ENCODE results near the gene ARHGEF16. TPM values are rescaled to one million over a fixed set of nuclear protein-coding genes. Genes with fewer than 3 reads are reported as not detected.
A peak's percentile ranks its signal among the peaks of the same experiment; 100 is the strongest.

Gene ARHGEF16
- total RNA-seq, 1 experiment from 2014 or later = 17.2 TPM

DNA sequence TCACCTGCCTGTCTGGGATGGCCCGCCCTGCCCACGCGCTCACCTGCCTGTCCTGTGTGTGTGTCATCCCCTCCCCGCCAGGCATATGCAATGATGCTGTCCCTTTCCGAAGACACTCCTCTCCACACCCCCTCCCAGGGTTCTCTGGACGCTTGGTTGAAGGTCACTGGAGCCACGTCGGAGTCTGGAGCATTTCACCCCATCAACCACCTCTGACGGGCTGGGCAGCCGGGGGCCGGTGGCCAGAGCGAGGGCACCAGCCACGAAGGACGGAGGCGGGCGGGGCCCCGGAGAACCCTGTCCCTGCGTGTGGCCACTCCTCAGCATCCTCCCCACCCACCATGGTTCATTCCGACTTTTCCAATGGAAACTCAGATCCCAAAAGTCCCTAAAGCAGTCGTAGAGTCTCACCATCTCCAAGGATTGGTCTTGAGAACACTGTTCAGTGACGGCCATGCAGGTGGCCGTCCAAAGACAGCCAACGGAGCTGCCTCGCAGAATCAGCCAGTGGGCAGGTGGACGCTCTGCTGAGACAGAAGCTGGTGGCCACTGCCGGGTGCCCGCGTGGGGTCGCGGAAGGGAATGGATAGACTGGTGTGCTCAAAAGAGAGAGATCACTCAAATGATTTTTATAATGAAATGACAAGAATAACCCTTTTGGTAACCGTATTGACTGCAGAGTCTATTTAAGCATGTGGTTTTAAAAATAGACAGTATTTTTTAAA lies 20.7 kb upstream of the ARHGEF16 start:
- CTCF ChIA-PET = interaction anchor here (1.7 to 2.8 kb wide), 2 partner anchors 19 to 38 kb away, joined by 5 to 18 read pairs; no protein-coding TSS in a partner anchor

DNA sequence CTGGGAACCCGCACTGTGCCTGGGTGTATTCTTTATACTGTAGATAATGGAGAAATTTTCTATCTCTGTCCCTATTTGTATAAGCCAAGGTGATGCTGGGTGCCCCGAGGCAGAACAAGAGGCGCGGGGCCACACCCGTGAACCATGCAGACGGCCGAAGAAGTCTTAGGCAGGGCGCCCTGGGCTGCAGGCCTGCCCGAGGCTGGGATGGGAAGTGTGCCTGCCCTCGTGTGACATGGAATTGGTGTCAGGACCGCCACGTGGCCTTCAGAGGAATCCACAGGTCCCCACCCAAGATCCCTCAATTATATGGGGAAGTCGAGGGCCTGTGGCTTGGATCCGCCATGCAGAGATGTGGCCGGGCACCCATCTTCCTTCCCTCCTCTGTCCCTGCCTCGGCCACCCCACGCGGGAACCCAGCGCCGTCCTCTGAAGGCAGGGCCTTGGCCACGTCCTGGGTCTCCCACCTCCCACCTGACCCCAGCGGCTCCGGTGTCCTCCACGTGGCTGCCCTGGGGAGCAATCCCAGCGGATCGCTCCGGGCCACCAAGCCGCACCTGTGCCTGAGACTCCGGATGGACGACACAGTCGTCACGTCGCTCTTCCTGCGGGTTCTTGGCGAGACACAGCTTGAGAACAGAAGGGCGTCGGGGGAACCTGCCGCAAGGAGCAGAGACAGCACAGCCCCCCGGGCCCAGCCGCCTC lies 19.9 kb upstream of the ARHGEF16 start:
- no peak overlapping the region for H3K4me3 Mint-ChIP-seq
- no peak overlapping the region for H3K27ac Mint-ChIP-seq
- TF ChIP-seq, protein P1, sequence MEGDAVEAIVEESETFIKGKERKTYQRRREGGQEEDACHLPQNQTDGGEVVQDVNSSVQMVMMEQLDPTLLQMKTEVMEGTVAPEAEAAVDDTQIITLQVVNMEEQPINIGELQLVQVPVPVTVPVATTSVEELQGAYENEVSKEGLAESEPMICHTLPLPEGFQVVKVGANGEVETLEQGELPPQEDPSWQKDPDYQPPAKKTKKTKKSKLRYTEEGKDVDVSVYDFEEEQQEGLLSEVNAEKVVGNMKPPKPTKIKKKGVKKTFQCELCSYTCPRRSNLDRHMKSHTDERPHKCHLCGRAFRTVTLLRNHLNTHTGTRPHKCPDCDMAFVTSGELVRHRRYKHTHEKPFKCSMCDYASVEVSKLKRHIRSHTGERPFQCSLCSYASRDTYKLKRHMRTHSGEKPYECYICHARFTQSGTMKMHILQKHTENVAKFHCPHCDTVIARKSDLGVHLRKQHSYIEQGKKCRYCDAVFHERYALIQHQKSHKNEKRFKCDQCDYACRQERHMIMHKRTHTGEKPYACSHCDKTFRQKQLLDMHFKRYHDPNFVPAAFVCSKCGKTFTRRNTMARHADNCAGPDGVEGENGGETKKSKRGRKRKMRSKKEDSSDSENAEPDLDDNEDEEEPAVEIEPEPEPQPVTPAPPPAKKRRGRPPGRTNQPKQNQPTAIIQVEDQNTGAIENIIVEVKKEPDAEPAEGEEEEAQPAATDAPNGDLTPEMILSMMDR (IDR thresholded peaks at IDR 0.05) = no peak
- no peak for TF ChIP-seq TP53 (CRISPR knock-in tag; IDR thresholded peaks at IDR 0.05)
- no peak for TF ChIP-seq NFE2L1 (CRISPR knock-in tag; IDR thresholded peaks at IDR 0.05)
- no peak for TF ChIP-seq ZNF396 (CRISPR knock-in tag; IDR thresholded peaks at IDR 0.05; ENCODE audit: borderline replicate concordance)
- TF ChIP-seq FOXJ3 (CRISPR knock-in tag; IDR thresholded peaks at IDR 0.05; ENCODE audit: borderline replicate concordance) = no peak
- TF ChIP-seq, protein P2, sequence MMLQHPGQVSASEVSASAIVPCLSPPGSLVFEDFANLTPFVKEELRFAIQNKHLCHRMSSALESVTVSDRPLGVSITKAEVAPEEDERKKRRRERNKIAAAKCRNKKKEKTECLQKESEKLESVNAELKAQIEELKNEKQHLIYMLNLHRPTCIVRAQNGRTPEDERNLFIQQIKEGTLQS (CRISPR knock-in tag; conservative IDR thresholded peaks at IDR 0.05) = no peak
- H3K9me3 Mint-ChIP-seq = no peaks in the 10 kb centered on the region
- H3K36me3 Mint-ChIP-seq = no peaks in the 10 kb centered on the region
- ATAC-seq (no peak), DNase-seq (ENCODE audit: low spot score) (no peak)
- peaks cover 3% of the 10 kb centered on the region; the same call in 1 of the 2 replicates for H3K4me1 Mint-ChIP-seq
- CTCF ChIA-PET = interaction anchor here (1.7 kb wide), 1 partner anchor 19 kb away, joined by 5 read pairs; no protein-coding TSS in a partner anchor
- POLR2A ChIA-PET = no interaction called here
- no peaks in the 10 kb centered on the region for H3K27me3 Mint-ChIP-seq (ENCODE audit: low read depth)

More for the DNA sequence above, 20.7 kb upstream of the ARHGEF16 start:
- Mint-ChIP-seq H3K27ac (0 out of 2 replicates have a peak overlapping the region, but pooled peaks have one; percentile 9), H3K4me3 (no peak overlapping the region), H3K4me1 (peaks cover 3% of the 10 kb centered on the region; the same call in 1 of the 2 replicates), H3K9me3 (no peaks in the 10 kb centered on the region), H3K36me3 (no peaks in the 10 kb centered on the region), H3K27me3 (ENCODE audit: low read depth) (no peaks in the 10 kb centered on the region)
- no peak for DNase-seq (ENCODE audit: low spot score)
- no peak for ATAC-seq
- POLR2A ChIA-PET = no interaction called here
- TF ChIP-seq PRRX2 (CRISPR knock-in tag; IDR thresholded peaks at IDR 0.05) (no peak), CREM (CRISPR knock-in tag; IDR thresholded peaks at IDR 0.05) (no peak), ZNF263 (CRISPR knock-in tag; IDR thresholded peaks at IDR 0.05; ENCODE audit: low read depth) (no peak), NR1H2 (CRISPR knock-in tag; IDR thresholded peaks at IDR 0.05) (no peak), KAT7 (CRISPR knock-in tag; IDR thresholded peaks at IDR 0.05; ENCODE audit: borderline replicate concordance) (no peak), ZNF423 (CRISPR knock-in tag; IDR thresholded peaks at IDR 0.05) (no peak), NFE2L1 (CRISPR knock-in tag; IDR thresholded peaks at IDR 0.05) (no peak), EMX1 (CRISPR knock-in tag; IDR thresholded peaks at IDR 0.05) (no peak)

DNA sequence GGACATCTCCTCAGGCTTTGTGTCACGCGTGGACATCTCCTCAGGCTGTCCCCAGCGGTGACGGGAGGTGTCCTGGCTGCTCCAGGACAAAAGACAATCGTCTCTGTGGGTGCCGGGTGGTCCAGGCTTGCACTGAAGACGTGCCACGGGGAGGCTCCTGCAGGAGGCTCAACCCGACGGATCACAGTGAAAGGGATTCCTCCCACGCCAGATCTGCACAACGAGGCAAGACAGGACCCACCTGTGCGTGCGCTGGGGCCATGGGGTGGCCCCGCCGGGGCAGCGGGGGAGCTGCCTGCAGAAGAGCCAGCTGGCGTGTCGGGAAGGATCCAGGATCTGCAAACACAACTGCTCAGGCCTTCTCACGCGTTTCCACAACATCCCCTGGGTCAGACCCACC lies 18.8 kb upstream of the ARHGEF16 start:
- CTCF ChIA-PET = no interaction called here
- Mint-ChIP-seq H3K36me3 (no peaks in the 10 kb centered on the region), H3K4me1 (peaks cover 3% of the 10 kb centered on the region; the same call in 1 of the 2 replicates), H3K4me3 (no peak overlapping the region), H3K9me3 (no peaks in the 10 kb centered on the region), H3K27me3 (ENCODE audit: low read depth) (no peaks in the 10 kb centered on the region), H3K27ac (no peak overlapping the region)
- POLR2A ChIA-PET = no interaction called here
- DNase-seq (ENCODE audit: low spot score) (no peak), ATAC-seq (no peak)
- TF ChIP-seq NR1H2 (CRISPR knock-in tag; IDR thresholded peaks at IDR 0.05) (no peak), ZNF396 (CRISPR knock-in tag; IDR thresholded peaks at IDR 0.05; ENCODE audit: borderline replicate concordance) (no peak), KAT7 (CRISPR knock-in tag; IDR thresholded peaks at IDR 0.05; ENCODE audit: borderline replicate concordance) (no peak), NFYB (CRISPR knock-in tag; conservative IDR thresholded peaks at IDR 0.05; ENCODE audit: low read depth) (no peak), CREM (CRISPR knock-in tag; IDR thresholded peaks at IDR 0.05) (no peak), ZNF121 (CRISPR knock-in tag; IDR thresholded peaks at IDR 0.05) (no peak), ZNF232 (CRISPR knock-in tag; IDR thresholded peaks at IDR 0.05) (no peak), RELA (CRISPR knock-in tag; IDR thresholded peaks at IDR 0.05; ENCODE audit: borderline replicate concordance) (no peak), ATF1 (CRISPR knock-in tag; IDR thresholded peaks at IDR 0.05) (no peak), FOXJ3 (CRISPR knock-in tag; IDR thresholded peaks at IDR 0.05; ENCODE audit: borderline replicate concordance) (no peak), ELF4 (CRISPR knock-in tag; IDR thresholded peaks at IDR 0.05; ENCODE audit: low read depth) (no peak)
- TF ChIP-seq, protein P3, sequence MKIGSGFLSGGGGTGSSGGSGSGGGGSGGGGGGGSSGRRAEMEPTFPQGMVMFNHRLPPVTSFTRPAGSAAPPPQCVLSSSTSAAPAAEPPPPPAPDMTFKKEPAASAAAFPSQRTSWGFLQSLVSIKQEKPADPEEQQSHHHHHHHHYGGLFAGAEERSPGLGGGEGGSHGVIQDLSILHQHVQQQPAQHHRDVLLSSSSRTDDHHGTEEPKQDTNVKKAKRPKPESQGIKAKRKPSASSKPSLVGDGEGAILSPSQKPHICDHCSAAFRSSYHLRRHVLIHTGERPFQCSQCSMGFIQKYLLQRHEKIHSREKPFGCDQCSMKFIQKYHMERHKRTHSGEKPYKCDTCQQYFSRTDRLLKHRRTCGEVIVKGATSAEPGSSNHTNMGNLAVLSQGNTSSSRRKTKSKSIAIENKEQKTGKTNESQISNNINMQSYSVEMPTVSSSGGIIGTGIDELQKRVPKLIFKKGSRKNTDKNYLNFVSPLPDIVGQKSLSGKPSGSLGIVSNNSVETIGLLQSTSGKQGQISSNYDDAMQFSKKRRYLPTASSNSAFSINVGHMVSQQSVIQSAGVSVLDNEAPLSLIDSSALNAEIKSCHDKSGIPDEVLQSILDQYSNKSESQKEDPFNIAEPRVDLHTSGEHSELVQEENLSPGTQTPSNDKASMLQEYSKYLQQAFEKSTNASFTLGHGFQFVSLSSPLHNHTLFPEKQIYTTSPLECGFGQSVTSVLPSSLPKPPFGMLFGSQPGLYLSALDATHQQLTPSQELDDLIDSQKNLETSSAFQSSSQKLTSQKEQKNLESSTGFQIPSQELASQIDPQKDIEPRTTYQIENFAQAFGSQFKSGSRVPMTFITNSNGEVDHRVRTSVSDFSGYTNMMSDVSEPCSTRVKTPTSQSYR (CRISPR knock-in tag; IDR thresholded peaks at IDR 0.05) = no peak
- TF ChIP-seq, protein P2 (CRISPR knock-in tag; conservative IDR thresholded peaks at IDR 0.05) = no peak
- TF ChIP-seq, protein P4, sequence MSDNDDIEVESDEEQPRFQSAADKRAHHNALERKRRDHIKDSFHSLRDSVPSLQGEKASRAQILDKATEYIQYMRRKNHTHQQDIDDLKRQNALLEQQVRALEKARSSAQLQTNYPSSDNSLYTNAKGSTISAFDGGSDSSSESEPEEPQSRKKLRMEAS (CRISPR knock-in tag; IDR thresholded peaks at IDR 0.05) = no peak
- TF ChIP-seq, protein P5, sequence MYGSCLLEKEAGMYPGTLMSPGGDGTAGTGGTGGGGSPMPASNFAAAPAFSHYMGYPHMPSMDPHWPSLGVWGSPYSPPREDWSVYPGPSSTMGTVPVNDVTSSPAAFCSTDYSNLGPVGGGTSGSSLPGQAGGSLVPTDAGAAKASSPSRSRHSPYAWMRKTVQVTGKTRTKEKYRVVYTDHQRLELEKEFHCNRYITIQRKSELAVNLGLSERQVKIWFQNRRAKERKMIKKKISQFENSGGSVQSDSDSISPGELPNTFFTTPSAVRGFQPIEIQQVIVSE (CRISPR knock-in tag; IDR thresholded peaks at IDR 0.05; ENCODE audit: borderline replicate concordance) = no peak

All from WTC11 (cell line).